HG03342 (cell line): Measurements from ENCODE around the gene SGK1.
A peak's percentile ranks its signal among the peaks of the same experiment; 100 is the strongest.
"Not testable (repeated sequence)": the region's sequence is repeated elsewhere in the genome, so short reads cannot be mapped to it uniquely, and the experiment has no call there.

Experiments
- ATAC-seq: cut with Tn5 transposase; IDR thresholded peaks from one replicate; pipeline ENCODE4 v1.9.1; 2021; ENCODE audit warnings: mild to moderate bottlenecking, moderate library complexity; ENCODE audit not compliant: unreplicated experiment

The SGK1 gene

GRCh38 chr6:134230087-134230700 is 87.7 kb downstream of the SGK1 start:
- no peak for ATAC-seq

- ATAC-seq = no peak
Observed at GRCh38 chr6:134229520-134229919, 88.4 kb downstream of the SGK1 start.

GRCh38 chr6:134223796-134224420 is 94.0 kb downstream of the SGK1 start:
- ATAC-seq = no peak

GRCh38 chr6:134221250-134221649 is 96.7 kb downstream of the SGK1 start:
- no peak for ATAC-seq

GRCh38 chr6:134217798-134218140 is 100.1 kb downstream of the SGK1 start:
- ATAC-seq = no peak

- ATAC-seq = no peak
Observed at GRCh38 chr6:134217105-134217797, 100.7 kb downstream of the SGK1 start.

GRCh38 chr6:134216301-134217010 is 101.5 kb downstream of the SGK1 start:
- ATAC-seq = peak; percentile 64

- ATAC-seq = not testable (repeated sequence)
Observed at GRCh38 chr6:134213410-134213809, 104.5 kb downstream of the SGK1 start.

- no peak for ATAC-seq
Observed at GRCh38 chr6:134211297-134211696, 106.6 kb downstream of the SGK1 start.

- no peak for ATAC-seq
Observed at GRCh38 chr6:134207421-134207820, 110.5 kb downstream of the SGK1 start.

GRCh38 chr6:134205366-134205765 is 112.5 kb downstream of the SGK1 start:
- ATAC-seq = no peak

- not testable (repeated sequence) for ATAC-seq
Observed at GRCh38 chr6:134204759-134205158, 113.2 kb downstream of the SGK1 start.

- ATAC-seq = no peak
Observed at GRCh38 chr6:134204031-134204430, 113.9 kb downstream of the SGK1 start.

GRCh38 chr6:134201716-134202115 is 116.2 kb downstream of the SGK1 start:
- no peak for ATAC-seq

- no peak for ATAC-seq
Observed at GRCh38 chr6:134199848-134200606, 117.9 kb downstream of the SGK1 start.

- ATAC-seq = no peak
Observed at GRCh38 chr6:134198093-134198492, 119.8 kb downstream of the SGK1 start.

GRCh38 chr6:134197685-134198084 is 120.2 kb downstream of the SGK1 start:
- ATAC-seq = not testable (repeated sequence)

- no peak for ATAC-seq
Observed at GRCh38 chr6:134196568-134197193, 121.2 kb downstream of the SGK1 start.

- ATAC-seq = no peak
Observed at GRCh38 chr6:134195985-134196384, 121.9 kb downstream of the SGK1 start.

GRCh38 chr6:134195164-134195906 is 122.6 kb downstream of the SGK1 start:
- no peak for ATAC-seq
